Brain microvascular endothelial cell (primary cell): ENCODE results near the gene OR5AS1.

Experiments used
- DNase-seq: peaks from one replicate; pipeline ENCODE4 v3.0.0-alpha.2; 2020
- H3K27ac ChIP-seq: fragments of 250-450 bp; sonication (Bioruptor Pico); 2 replicates; pipeline ENCODE4 v1.5.1; 2020; ENCODE audit warnings: mild to moderate bottlenecking, moderate library complexity
- H3K27me3 ChIP-seq: fragments of 250-450 bp; sonication (Bioruptor Pico); replicated peaks from 2 replicates; pipeline ENCODE4 v1.5.1; 2020; ENCODE audit warnings: mild to moderate bottlenecking
- H3K36me3 ChIP-seq: fragments of 250-450 bp; sonication (Bioruptor Pico); replicated peaks from 2 replicates; pipeline ENCODE4 v1.5.1; 2020; ENCODE audit warnings: mild to moderate bottlenecking
- H3K4me3 ChIP-seq: 2 replicates; pipeline ENCODE4 v1.5.1; 2011; ENCODE audit warnings: low read depth, mild to moderate bottlenecking, control low read depth, low read length, moderate library complexity
- CTCF ChIP-seq: IDR thresholded peaks from 2 replicates; pipeline ENCODE4 v1.5.1; 2011; ENCODE audit warnings: low read depth, mild to moderate bottlenecking, moderate library complexity, low read length, control low read depth, inconsistent platforms; ENCODE audit errors: missing control alignments
- in situ Hi-C: cut with HindIII; loops from 2 replicates; pipeline ENCODE4 v1.10.0; 2017; ENCODE audit warnings: low sequenced_read_pairs, low pct_ligation_motif_present

OR5AS1 gene

GRCh38 chr11:56027354-56027753, at the start of gene OR5AS1:
TSS of gene OR5AS1 (plus strand) at chr11:56027654. CDS start at chr11:56030419, 2,765 bp downstream.
- Histone ChIP-seq H3K27me3 (no peaks in the 10 kb centered on the region), H3K36me3 (no peaks in the 10 kb centered on the region), H3K27ac (no peak within 1 kb of the TSS), H3K4me3 (no peak within 1 kb of the TSS)
- in situ Hi-C loops, result no loop called here
- no peak for DNase-seq
- no peak for TF ChIP-seq CTCF

- Histone ChIP-seq H3K36me3 (no peaks in the 10 kb centered on the region), H3K27me3 (no peaks in the 10 kb centered on the region), H3K27ac (no peak within 1 kb of the TSS), H3K4me3 (no peak within 1 kb of the TSS)
- in situ Hi-C loops, result no loop called here
- no peak for TF ChIP-seq CTCF
- no peak for DNase-seq
Measured at GRCh38 chr11:55994525-55994924, 32.9 kb upstream of the OR5AS1 start, which contains the start of gene OR5F1. TSS of gene OR5F1 (minus strand) at chr11:55994625. CDS start at chr11:55994625, 0 bp downstream.

- in situ Hi-C loops, result no loop called here
- no peak overlapping the region for H3K27ac ChIP-seq
- TF ChIP-seq CTCF, result no peak
- H3K27me3 ChIP-seq, result no peaks in the 10 kb centered on the region
- DNase-seq, result no peak
- H3K36me3 ChIP-seq, result no peaks in the 10 kb centered on the region
- no peak overlapping the region for H3K4me3 ChIP-seq
Measured at GRCh38 chr11:56010716-56011115, 16.7 kb upstream of the OR5AS1 start.

DNA sequence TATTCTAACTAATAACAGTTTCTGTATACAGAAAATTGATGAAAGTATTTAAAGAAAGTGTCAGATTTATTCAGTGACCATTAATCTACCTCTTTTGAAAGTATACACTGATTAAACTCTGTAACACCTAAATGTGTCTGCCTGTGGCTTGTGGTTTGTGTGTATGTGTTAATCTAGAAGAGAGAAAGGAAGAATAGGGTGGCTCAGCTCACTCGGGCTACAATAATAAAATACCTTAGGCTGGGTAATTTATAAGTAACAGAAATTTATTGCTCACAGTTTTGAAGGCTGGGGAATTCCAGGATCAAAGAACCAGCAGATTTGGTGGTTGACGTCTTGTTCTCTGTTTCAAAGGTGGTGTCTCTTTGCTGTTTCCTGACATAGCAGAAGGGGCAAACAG, 13.6 kb upstream of the OR5AS1 start:
- H3K4me3 ChIP-seq, result no peak overlapping the region
- no peaks in the 10 kb centered on the region for H3K36me3 ChIP-seq
- no peak for DNase-seq
- H3K27ac ChIP-seq, result no peak overlapping the region
- no peaks in the 10 kb centered on the region for H3K27me3 ChIP-seq
- in situ Hi-C loops, result no loop called here
- no peak for TF ChIP-seq CTCF

- DNase-seq, result no peak
- no peaks in the 10 kb centered on the region for H3K36me3 ChIP-seq
- H3K27me3 ChIP-seq, result no peaks in the 10 kb centered on the region
- no peak for TF ChIP-seq CTCF
- H3K4me3 ChIP-seq, result no peak overlapping the region
- in situ Hi-C loops, result no loop called here
- no peak overlapping the region for H3K27ac ChIP-seq
Measured at GRCh38 chr11:56045538-56045937, 18.1 kb downstream of the OR5AS1 start.

GRCh38 chr11:56048480-56048879, 21.0 kb downstream of the OR5AS1 start:
- Histone ChIP-seq H3K27ac (no peak overlapping the region), H3K27me3 (no peaks in the 10 kb centered on the region), H3K36me3 (no peaks in the 10 kb centered on the region), H3K4me3 (no peak overlapping the region)
- TF ChIP-seq CTCF, result no peak
- no peak for DNase-seq
- in situ Hi-C loops, result no loop called here
